MCF 10A (cell line): ENCODE data around the gene RGS2. TPM values are rescaled to one million over a fixed set of nuclear protein-coding genes. Genes with fewer than 3 reads are reported as not detected.

ENCODE experiments used
- BruUV-seq: library from RNA; stranded (reverse); fragments of 400-500 nt; replicated peaks from 2 replicates; lab custom pipeline; 2021; lab: Mats Ljungman, UMichigan
- CTCF ChIA-PET: fragments of 300-600 bp; sonication (Branson Sonifier 250); formaldehyde crosslinking; extraction: SDS; loops from one replicate; lab custom pipeline; 2021; ENCODE audit warnings: antibody characterized with exemption, inconsistent platforms; lab: Yijun Ruan, JAX
- POLR2A ChIA-PET: fragments of 300-600, 350-650 bp; sonication (Branson Sonifier 250); formaldehyde crosslinking; extraction: SDS; loops from one replicate; lab custom pipeline; 2020; ENCODE audit warnings: antibody characterized with exemption, inconsistent platforms; lab: Yijun Ruan, JAX
- DNase-seq: peaks from one replicate; pipeline ENCODE4 v3.0.0-alpha.2; 2018; ENCODE audit not compliant: unreplicated experiment
- H3K27ac Mint-ChIP-seq: one replicate; pipeline ENCODE4 v1.8.0; 2022; ENCODE audit warnings: mild to moderate bottlenecking, low read depth, mixed read lengths; ENCODE audit not compliant: unreplicated experiment
- H3K27me3 Mint-ChIP-seq: one replicate; pipeline ENCODE4 v1.8.0; 2022; ENCODE audit warnings: mixed read lengths; ENCODE audit not compliant: insufficient read depth, unreplicated experiment
- H3K36me3 Mint-ChIP-seq: one replicate; pipeline ENCODE4 v1.8.0; 2022; ENCODE audit warnings: mild to moderate bottlenecking, moderate library complexity, mixed read lengths; ENCODE audit not compliant: insufficient read depth, unreplicated experiment
- H3K4me1 Mint-ChIP-seq: one replicate; pipeline ENCODE4 v1.8.0; 2022; ENCODE audit warnings: mixed read lengths; ENCODE audit not compliant: insufficient read depth, unreplicated experiment
- H3K4me3 Mint-ChIP-seq: one replicate; pipeline ENCODE4 v1.8.0; 2022; ENCODE audit warnings: mild to moderate bottlenecking, moderate library complexity, mixed read lengths; ENCODE audit not compliant: unreplicated experiment
- H3K9me3 Mint-ChIP-seq: one replicate; pipeline ENCODE4 v1.8.0; 2022; ENCODE audit warnings: mixed read lengths; ENCODE audit not compliant: unreplicated experiment
- intact Hi-C: fragments of 100-400 bp; cut with micrococcal nuclease; formaldehyde crosslinking; loops from 2 replicates; pipeline ENCODE4 v1.14.1; 2022
- total RNA-seq: library from RNA; stranded (reverse); gene quantifications from 2 replicates; pipeline ENCODE4 v1.2.3, GENCODE V29; 2022
- TF ChIP-seq, protein P1 (sequence below): fragments of 200-600 bp; IDR thresholded peaks from one replicate; pipeline ENCODE4 v1.8.0; 2022; ENCODE audit warnings: antibody characterized with exemption, mild to moderate bottlenecking; ENCODE audit not compliant: unreplicated experiment

RGS2 gene
- total RNA-seq, 1 experiment from 2014 or later: 42.6 TPM

DNA sequence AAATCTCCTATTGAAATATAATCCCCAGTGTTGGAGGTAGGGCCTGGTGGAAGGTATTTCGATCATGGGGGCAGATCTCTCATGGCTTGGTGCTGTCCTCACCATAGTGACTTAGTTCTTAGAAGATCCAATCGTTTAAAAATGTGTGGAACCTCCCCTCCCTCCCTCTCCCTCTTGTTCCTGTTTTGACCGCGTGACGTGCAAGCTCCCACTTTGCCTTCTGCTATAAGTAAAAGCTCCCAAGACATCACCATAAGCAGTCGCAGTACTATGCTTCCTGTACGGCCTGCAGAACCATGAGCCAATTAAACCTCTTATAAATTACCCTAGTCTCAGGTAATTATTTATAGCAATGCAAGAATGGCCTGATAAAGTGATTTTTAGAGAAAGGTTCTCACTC, 10.9 kb upstream of the RGS2 start:
- no peaks in the 10 kb centered on the region for H3K9me3 Mint-ChIP-seq
- no peak for DNase-seq
- no TSS peak for BruUV-seq
- no peaks in the 10 kb centered on the region for H3K4me1 Mint-ChIP-seq
- H3K36me3 Mint-ChIP-seq: no peaks in the 10 kb centered on the region
- no peak overlapping the region for H3K27ac Mint-ChIP-seq
- ChIA-PET POLR2A (interaction anchor here (1.2 kb wide), 1 partner anchor 226 kb away, joined by 6 read pairs; no protein-coding TSS in a partner anchor), CTCF (interaction anchor here (0.9 to 2.0 kb wide), 8 partner anchors 7 to 320 kb away, joined by 3 to 11 read pairs (median 5); no protein-coding TSS in a partner anchor)
- intact Hi-C loops: no loop called here
- H3K27me3 Mint-ChIP-seq: no peaks in the 10 kb centered on the region
- H3K4me3 Mint-ChIP-seq: no peak overlapping the region
- TF ChIP-seq, protein P1, sequence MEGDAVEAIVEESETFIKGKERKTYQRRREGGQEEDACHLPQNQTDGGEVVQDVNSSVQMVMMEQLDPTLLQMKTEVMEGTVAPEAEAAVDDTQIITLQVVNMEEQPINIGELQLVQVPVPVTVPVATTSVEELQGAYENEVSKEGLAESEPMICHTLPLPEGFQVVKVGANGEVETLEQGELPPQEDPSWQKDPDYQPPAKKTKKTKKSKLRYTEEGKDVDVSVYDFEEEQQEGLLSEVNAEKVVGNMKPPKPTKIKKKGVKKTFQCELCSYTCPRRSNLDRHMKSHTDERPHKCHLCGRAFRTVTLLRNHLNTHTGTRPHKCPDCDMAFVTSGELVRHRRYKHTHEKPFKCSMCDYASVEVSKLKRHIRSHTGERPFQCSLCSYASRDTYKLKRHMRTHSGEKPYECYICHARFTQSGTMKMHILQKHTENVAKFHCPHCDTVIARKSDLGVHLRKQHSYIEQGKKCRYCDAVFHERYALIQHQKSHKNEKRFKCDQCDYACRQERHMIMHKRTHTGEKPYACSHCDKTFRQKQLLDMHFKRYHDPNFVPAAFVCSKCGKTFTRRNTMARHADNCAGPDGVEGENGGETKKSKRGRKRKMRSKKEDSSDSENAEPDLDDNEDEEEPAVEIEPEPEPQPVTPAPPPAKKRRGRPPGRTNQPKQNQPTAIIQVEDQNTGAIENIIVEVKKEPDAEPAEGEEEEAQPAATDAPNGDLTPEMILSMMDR: no peak

DNA sequence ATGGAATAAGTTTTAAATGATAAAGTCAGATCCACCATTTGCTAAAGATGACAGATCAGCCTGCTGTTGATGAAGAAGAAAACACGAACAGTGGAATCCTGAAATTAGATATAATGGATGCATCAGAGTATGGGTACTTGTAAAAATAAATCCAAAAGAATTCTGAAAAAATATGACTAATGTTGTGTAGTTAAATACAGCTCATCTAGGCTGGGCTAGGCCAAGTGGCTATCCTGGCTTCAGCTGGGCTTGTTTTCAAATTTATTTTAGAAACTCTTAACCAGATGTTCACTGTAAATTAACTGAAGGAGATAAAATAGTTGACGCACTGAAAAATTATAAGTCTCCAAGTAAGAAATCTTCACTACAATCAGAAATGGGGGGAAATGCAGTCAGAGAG, 7.4 kb upstream of the RGS2 start:
- TF ChIP-seq, protein P1: no peak
- Mint-ChIP-seq H3K4me3 (no peak overlapping the region), H3K36me3 (no peaks in the 10 kb centered on the region), H3K27me3 (no peaks in the 10 kb centered on the region), H3K27ac (no peak overlapping the region), H3K4me1 (no peaks in the 10 kb centered on the region), H3K9me3 (no peaks in the 10 kb centered on the region)
- CTCF ChIA-PET: interaction anchor here (2.0 to 15.6 kb wide), 4 partner anchors 219 to 327 kb away, joined by 4 to 226 read pairs (median 38); no protein-coding TSS in a partner anchor
- DNase-seq: no peak
- intact Hi-C loops: no loop called here
- POLR2A ChIA-PET: interaction anchor here (1.0 to 1.3 kb wide), 2 partner anchors 9 to 215 kb away, joined by 4 read pairs; no protein-coding TSS in a partner anchor
- BruUV-seq: no TSS peak

DNA sequence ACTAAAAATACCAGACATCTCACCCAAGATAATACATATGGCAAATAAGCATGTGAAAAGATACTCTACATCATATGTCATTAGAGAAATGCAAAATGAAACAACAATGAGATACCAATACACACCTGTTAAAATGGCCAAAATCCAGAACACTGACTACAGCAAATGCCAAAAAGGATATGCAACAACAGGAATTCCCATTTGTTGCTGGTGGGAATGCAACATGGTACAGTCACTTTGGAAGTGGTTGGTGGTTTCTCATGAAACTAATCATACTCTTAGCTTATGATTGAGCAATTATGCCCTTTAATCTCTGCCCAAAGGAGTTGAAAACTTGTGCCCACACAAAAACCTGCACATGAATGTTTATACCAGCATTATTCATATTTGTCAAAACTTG, 6.4 kb upstream of the RGS2 start:
- intact Hi-C loops: no loop called here
- no TSS peak for BruUV-seq
- CTCF ChIA-PET: interaction anchor here (0.8 to 15.6 kb wide), 8 partner anchors 20 to 328 kb away, joined by 4 to 226 read pairs (median 5); no protein-coding TSS in a partner anchor
- Mint-ChIP-seq H3K27me3 (no peaks in the 10 kb centered on the region), H3K9me3 (no peaks in the 10 kb centered on the region), H3K4me3 (no peak overlapping the region), H3K27ac (no peak overlapping the region), H3K4me1 (peaks cover 7% of the 10 kb centered on the region), H3K36me3 (no peaks in the 10 kb centered on the region)
- POLR2A ChIA-PET: interaction anchor here (0.7 to 1.1 kb wide), 3 partner anchors 17 to 225 kb away, joined by 3 read pairs; no protein-coding TSS in a partner anchor
- peak; percentile 26 for DNase-seq
- TF ChIP-seq, protein P1: no peak

DNA sequence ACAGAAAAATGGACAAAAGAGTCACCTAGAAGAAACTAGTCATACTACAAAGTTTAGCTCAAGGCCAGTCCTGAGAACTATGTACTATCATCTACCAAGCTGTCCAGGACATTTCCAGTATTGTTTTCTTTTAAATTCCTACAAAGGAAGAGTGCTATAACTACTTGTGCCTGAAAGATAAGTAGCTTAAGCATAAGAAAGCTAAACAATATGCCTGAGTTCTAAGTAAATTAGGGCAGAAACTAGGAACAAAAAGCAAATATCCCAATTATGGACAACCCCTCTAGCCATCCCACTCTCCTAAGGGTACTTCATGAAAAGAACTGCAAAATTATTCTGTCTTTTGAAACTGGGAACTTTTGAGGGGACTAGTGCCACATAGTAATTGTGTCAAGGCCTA, 5.3 kb upstream of the RGS2 start:
- POLR2A ChIA-PET: interaction anchor here (0.9 to 12.4 kb wide), 3 partner anchors 111 to 223 kb away, joined by 3 to 204 read pairs (median 3); no protein-coding TSS in a partner anchor
- Mint-ChIP-seq H3K9me3 (no peaks in the 10 kb centered on the region), H3K4me1 (peaks cover 17% of the 10 kb centered on the region), H3K36me3 (peaks cover under 1% of the 10 kb centered on the region), H3K27ac (no peak overlapping the region), H3K27me3 (no peaks in the 10 kb centered on the region), H3K4me3 (no peak overlapping the region)
- CTCF ChIA-PET: interaction anchor here (0.6 to 15.6 kb wide), 14 partner anchors 52 to 328 kb away, joined by 3 to 226 read pairs (median 6); partner anchors contain the start of genes RO60 and UCHL5
- TF ChIP-seq, protein P1: no peak
- intact Hi-C loops: no loop called here
- no TSS peak for BruUV-seq
- no peak for DNase-seq
